NCI-H1436 treated with DMSO at 0.1 percent for 48 hours (cell line): Measurements from ENCODE around the gene EIF4G2.

Source experiments
- DNase-seq: peaks from one replicate; lab custom pipeline; 2025; lab: John Stamatoyannopoulos, UW

EIF4G2 gene

DNA sequence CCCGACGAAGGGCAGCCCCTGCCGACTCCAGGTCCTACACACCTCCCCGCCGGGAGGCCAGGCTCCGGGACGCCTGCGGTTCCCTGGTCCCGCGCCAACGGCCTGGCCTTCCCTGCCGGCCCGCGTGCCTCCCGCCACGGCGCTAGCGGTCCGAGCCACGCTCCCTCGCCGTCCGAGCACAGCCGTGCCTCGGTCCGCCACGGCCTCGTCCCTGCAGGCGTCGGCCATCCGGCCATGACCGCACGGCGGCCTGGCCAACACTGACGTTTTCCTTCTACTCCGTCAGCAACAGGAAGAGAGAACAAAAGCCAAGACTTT is 532 bp downstream of the EIF4G2 start:
- no peak for DNase-seq

DNA sequence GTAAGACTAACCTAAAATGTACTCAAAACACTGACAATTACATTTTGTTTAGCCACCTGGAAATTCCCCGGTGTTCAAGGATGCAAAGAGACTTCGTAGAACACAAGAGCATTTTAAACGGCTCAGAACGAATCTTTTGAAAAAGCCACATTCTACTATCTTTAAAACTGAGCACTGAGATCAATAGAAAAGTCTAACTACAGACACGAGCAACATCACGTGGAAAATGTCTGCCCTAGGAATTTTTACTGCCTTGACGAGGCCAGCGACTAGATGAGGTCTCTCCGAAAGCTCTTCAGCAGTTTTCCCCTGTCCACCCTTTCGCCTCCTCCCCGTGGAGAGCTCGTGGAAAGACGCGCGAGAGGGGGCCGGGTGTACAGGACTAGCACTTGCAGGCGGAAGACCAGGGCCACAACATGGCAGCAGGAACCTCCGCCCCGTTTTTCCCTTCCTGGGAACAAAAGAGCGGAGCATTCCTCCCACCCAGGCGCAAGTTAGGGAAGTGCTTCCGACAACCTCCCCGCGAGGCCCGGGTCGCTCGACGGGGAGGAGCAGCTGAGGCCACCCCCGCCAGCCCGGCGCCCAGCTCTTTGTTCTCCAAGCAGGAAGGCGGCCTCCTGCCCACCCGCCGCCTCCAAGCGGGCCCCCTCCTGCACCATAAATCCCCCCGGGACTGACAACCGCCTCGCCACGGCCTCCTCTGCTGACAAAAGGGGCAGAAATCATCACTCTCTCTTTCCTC is 1.1 kb downstream of the EIF4G2 start:
- no peak for DNase-seq

DNA sequence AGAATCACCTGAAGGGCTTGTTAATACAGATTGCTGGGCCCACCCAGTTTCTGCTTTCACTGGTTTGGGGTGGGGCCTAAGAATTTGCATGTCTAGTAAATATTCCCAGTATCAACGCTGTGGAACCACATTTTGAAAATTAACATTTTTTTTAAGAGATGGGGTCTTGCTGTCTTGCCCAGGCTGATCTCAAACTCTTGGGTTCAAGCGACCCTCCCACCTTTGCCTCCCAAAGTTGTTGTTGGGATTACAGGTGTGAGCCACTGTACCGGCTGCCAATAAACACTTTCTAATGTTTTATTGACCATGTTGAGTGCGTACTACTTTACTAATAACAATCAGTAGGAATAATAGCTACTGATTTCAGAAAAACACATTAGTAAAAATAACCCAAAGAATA is 2.5 kb downstream of the EIF4G2 start:
- no peak for DNase-seq

DNA sequence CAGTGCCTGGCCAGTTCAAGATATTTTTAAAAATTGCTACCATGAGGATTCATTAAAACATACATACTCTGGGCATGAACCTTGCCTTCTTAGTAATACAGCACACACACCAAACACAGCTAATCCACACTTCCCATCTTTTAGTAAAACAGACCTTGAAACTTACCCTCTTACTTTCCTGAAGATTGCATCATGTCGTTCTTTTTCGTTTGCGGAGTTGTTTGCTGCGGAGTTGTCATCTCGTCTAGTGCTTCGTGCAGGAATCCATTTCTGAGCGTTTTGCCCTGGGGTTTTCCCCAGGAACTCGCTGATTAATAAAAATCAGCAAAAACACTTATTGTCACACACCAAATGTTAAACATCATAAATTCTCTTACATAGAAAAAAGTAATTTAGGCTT is 3.0 kb downstream of the EIF4G2 start:
- no peak for DNase-seq

DNA sequence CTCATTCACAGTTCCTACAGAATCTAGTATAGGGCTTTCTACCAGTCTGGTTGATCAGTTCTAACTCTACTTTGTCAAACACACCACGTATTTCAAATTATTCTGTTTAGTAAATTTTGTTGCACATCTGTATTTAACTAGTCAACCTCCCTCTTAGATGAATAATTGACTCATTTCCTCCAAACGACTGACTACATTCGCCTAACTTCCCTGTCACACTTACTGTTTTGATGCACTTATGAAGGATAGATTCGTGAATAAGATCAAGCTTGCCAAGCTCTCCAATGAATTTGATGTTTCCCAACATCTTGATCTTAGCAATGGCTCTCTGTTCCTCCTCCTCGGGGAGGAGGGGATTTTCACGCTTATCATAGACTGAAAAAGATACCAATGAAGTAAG is 5.0 kb downstream of the EIF4G2 start:
- no peak for DNase-seq

DNA sequence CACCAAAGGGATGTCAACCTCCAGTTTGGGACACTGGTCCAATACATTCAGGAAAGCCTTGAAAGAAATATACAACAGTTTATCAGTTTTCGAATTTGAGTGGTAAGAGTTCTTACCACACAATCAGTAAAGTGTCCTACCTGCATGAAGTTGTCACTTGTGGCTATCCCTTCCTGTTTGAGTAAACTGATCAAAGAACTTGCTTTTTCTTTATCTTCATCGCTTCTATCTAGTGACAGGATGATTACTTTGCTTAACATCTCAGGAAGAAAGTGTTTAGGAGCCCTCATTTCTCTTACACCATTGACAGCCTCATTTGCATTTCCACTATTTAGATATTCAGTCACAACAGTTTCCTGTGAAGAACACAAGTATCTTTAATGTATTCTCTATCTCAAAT is 8.4 kb downstream of the EIF4G2 start:
- no peak for DNase-seq

DNA sequence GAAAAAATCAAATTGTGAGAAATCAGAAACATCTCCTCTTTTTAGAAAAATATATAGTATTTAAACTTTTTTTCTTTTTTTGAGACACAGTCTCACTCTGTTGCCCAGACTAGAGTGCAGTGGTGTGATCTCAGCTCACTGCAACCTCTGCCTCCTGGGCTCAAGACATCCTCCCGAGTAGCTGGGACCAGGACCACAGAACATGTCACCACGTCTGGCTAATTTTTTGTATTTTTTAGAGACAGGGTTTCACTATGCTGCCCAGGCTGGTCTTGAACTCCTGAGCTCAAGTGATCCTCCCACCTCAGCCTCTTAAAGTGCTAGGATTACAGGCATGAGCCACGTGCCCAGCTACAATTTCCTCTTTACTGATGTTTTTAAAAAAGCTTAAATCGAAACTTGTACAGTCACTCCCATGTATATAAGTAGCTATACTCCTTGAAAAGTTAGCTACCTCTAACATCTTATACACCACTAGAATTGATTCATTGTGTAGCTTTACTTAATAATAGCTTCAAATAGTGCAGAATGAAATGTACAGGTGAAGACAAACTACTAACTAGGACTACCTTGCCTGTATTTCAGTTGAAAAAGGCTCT is 10.3 kb downstream of the EIF4G2 start:
- no peak for DNase-seq

DNA sequence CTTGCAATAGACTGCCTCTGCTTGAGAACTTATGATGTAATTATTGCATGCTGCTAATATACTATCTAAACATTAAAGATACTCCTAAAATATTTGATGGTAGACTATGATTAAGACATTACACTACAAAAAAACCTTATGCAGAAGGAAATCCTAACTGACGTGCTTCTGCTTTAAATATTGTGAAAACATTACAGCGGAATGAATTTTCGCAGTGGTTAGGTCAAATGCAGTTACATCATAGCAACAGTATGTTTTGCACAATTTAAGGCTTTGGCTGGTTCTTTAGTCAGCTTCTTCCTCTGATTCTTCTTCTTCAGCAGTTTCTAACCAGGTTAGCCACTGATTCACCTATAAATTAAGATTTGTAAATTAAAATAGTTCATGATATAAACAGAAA is 11.2 kb downstream of the EIF4G2 start:
- no peak for DNase-seq

DNA sequence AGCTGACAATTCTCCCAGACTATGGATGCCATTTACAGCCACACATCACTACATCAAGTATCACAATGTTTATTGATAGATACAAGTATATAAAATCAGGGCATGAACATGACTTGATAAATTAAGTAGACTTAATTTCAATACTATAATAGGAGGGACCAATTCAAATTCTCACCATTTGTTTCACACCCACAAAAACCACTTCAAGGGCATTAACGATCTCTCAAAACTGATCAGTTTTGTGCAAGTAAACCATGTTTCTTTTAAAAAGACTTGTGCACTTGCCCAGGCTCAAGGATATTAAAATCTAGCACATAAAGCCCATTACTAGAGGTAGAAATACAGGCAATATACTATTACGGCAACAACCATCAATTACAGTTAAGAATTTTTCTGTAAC is 11.7 kb downstream of the EIF4G2 start:
- no peak for DNase-seq

DNA sequence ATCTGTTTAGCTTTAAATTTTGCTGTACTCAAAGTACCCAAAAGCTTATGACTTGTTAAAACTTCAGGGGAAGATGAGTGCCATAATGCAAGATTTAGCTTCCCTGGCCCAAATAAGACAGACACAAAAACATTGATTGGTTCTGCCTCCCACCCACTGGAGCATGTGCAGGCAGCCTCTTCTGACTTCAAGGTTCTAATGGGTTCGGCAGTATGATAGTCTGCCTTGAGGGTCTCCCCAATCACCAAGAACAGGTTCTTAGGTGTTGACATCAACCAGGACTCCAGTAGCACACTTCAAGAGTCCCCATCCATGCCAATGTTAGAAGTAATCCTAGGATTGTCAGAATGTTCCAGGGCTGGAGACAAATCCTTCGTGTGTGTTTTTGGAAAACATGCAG is 12.5 kb downstream of the EIF4G2 start:
- DNase-seq: no peak

DNA sequence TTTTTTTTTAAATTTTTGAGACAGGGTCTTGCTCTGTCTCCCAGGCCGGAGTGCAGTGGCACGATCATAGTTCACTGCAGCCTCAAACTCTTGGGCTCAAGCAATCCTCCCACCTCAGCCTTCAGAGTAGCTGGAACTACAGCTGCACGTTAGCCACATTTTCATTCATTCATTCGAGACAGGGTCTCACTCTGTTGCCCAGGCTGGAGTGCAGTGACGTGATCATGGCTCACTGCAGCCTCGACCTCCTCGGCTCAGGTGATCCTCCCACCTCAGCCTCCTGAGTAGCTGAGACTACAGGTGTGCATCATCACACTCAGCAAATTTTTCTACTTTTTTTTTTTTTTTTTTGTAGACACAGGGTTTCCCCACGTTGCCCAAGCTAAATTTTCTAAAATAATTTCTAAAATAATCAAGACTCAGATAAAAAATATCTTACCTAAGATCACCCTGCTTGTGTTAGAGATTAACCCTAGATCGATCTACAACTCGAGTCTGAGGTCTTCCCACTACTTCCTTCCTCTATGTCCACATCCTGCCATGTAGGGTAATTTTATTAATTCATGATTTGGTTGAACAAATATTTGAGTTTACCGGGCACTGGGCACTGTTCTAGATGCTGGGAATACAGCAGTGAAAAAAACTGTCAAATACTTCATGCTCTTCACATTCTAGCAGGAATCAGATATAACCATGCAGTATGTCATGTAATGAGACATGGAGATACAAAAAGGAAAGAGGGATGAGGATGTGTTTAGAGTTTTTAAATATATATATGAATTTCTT is 15.1 kb downstream of the EIF4G2 start:
- no peak for DNase-seq

DNA sequence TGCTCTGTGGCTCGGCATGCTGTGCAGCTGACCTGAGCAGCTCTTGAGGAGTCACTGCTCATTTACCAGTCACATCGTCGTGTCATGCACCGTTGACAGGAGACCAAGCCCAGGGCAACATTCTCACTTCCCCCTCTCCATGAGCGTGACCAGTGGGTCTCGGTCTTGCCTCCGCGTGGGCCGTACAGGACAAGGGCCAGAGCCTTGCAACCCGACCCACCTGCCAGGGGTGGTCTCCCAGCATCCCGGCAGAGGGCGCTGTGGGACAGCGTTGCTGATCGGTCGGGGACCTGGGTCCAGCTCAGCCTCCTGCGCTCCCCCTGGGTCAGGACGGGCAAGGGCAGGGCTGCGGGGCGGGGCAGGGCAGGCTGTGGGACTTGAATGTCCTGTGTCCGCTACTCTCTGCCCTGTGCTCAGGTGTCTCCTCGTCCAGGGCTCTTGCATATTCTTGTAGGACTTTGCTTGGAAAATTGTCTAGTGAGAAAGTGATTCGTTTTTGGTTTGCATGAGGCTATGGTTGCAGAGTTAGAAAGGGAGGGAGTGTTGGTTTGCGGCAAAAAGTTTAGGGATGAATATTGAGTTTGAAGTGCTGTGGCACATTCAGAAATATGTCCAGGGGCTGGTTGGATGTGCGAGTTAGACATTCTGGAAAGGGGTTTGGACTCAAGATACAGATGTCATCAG is 16.2 kb downstream of the EIF4G2 start:
- no peak for DNase-seq

DNA sequence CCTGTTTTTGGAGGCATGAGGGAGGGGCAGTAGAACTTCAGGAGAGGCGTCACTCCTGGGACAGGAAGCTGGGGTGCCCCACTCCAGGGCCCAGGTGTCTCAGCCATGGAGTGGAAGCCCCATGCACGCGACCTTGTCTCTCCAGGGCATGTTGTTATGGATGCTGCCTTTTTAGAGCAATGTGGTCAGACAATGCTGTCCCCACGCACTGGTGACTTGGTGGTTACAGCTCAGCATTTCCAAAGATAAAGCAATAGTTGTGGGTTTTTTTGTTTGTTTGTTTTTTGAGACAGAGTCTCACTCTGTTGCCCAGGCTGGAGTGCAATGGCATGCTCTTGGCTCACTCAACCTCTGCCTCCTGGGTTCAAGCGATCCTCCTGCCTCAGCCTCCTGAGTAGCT is 22.3 kb downstream of the EIF4G2 start:
- DNase-seq: no peak

DNA sequence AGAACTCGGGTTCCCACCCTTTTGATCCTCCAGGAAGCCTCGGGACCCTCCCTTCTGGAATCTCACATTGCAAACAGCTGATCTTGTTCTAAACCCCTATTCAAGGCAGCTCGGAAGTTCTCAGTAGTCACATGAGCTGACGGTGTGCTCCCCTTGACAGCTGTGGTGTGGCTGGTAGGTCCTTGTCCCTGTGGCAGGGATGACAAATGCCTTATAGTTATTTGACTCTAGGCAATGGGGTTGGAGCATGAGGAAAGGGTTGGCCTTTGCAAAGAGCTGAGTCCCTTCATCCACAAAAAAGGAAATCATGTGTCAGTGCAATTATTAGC is 23.6 kb downstream of the EIF4G2 start:
- no peak for DNase-seq

DNA sequence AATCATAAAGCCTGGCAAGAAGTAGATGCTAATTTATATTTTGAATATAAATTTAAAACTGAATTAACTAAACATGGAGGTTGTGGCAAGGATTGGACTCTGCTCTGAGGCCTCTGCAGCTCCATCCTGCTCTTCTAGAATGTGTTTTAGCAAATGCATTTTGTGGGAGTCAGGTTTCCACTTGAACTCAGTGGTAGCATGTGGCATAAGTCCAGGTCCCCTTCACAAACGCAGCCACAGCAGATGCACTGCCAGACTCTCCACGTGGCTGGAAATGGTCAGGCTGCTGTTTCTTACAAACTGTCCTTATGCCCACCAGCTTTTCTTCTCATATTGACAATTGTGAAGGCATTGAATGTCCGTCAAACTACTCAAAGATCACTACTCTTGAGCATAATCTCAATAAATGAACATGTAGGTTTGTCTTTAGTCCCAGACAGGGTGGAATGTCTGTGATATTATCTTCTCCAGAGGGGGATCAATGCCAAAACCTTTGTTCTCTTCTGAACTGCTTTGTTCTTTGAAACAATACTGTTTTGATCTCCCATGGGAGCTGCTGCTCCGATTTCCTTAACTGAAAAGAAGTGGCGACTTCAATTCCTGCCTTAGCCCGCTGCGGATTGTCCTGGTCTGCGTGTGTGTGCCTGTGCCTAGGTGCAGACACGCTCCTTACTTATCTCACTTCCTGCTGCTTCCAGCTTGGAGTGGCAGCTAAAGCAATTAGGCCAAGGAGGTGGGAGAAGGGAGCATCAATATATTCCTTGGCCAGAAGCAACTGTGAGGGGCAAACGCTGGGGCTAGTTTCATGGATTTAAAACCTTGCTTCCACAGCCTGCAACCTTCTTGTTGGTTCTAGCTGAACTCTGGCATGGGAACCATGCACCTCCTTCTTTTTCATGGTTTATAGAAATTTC is 24.2 kb downstream of the EIF4G2 start:
- no peak for DNase-seq

DNA sequence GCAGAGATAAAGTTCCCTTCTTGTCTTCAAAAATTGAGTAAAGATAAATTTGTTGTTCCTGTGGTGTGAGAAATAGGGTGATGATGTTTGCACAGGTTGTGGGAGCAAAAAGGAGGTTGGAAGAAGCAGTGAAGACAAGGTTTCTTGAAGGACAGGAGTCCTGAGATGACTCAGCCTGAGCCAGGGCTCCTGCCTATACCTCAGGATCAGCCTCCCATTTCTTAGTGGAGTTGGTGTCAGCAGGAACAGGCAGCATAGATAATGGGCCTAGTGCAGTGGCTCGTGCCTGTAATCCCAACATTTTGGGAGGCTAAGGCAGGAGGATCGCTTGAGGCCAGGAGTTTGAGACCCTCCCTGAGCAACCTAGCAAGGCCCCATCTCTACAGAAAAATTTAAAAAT is 28.7 kb downstream of the EIF4G2 start:
- no peak for DNase-seq

DNA sequence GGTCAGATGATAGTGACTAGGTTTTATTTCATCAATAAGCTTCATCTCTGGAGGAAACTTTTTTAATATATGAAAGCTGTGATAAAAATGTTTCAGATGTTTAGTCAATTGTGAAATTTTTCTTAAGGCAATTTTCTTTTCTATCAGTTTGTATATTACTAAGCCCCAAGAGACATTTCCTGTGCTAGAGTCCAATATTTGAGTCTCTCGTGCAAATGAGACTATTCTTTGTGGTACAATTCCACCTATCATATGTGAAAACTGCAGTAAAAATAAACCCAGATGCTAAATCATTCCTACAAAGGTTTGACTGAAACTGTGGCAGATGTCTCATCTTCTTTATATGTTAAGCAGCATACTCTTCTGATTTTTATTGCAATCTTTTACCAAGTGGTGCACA is 29.6 kb downstream of the EIF4G2 start:
- no peak for DNase-seq

DNA sequence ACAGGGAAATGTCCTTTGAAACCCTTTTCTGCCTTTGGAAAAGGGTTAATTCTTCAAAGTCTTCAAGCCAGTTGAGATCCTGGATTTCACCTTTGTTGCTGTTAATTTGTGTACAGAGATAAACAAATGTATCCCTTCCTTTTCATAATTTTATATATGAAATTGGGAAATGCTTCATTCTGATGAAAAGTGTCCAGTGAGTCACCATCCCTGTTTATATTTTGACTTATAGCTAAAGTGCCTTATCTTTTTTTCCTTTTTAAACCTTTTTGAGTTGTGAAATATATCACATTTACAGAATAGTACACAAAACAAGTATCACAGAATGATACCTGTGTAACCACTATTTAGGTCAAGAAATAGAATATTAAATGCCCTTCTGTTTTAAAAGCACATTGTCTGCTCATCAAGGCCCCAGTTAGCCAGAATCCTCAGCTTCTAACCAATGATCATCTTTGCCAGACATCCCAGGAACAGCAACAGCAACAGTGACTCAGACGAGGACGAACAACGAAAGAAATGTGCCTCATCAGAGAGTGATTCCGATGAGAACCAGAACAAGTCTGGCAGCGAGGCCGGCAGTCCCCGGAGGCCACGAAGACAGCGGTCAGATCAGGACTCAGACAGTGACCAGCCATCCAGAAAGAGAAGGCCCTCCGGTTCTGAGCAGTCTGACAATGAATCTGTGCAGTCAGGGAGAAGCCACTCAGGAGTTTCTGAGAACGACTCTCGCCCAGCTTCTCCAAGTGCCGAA is 30.3 kb downstream of the EIF4G2 start:
- no peak for DNase-seq

DNA sequence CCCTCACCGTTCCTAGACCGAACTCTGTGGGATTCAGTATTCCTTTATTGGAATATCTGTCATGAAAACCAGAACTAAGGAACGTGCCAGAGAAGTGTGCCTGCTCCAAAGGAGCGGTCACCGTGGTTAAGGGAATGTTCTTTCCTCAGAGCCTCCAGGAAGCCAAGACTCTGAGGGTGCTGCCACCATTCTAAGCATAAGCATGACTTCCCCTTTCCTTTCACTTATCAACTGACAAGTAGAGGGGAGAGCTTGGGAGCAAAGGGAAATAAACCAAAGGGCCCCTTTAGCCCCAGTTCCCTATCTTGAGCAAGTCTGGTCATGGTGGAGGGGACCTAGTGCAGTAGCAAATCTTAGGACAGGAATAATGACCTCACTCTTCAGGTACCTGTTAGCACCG is 30.9 kb downstream of the EIF4G2 start:
- DNase-seq: no peak

DNA sequence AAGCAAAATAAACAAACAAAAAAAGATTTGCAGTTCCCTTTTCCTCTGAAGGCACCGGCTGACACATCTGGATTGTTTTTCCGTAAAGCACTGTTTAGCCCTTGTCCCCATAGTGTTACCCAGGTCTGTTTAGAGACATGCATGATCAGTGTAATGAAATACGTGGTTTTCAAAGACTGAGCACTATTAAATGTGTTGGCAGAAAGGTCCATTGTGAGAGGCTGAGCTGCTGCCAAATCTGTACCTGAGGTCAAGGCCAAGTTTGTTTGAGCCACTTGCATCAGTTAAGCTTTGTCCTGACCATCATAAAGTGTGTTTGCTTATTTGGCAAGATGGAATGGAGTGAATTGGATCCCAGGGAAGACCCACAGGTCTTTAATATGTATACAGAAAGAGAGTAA is 31.3 kb downstream of the EIF4G2 start:
- no peak for DNase-seq

DNA sequence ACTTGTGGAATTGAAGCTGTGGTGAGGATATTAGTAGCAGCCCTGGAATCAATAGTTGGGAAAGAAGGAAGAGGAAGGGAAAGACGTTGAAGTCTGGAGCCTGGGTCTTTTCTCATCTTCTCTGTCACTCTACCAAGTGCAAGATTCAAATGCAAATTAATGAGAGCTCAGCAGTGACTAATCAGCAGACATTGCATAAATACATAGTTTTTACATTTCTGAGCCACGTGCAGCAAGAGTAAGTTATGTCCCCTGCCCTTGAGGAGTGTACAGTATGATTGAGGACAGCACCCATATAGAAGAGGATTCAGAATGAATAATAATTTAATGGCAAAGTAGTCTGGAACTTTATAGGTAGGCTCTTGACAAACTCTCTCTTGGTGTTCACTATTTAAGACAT is 33.9 kb downstream of the EIF4G2 start:
- DNase-seq: no peak
